ENCODE measurements around the gene TRIM29. TPM values are rescaled to one million over a fixed set of nuclear protein-coding genes. Genes with fewer than 3 reads are reported as not detected.
"Not testable (repeated sequence)": the region's sequence is repeated elsewhere in the genome, so short reads cannot be mapped to it uniquely, and the experiment has no call there.

Gene TRIM29
- total and polyA plus RNA-seq, 4 donors: 0.13 to 3.6 (median 0.84) TPM

GRCh38 chr11:120143472-120143871 lies 5.6 kb upstream of the TRIM29 start:
- H3K27me3 ChIP-seq (ENCODE audit: control insufficient read depth in 1 of 2, insufficient read depth in 2 of 2, low read length in 1 of 2); DNase-seq; intact Hi-C loops (cut with DNase I); H3K27ac ChIP-seq (ENCODE audit: low read depth in 1 of 2, low read length in 2 of 2); ATAC-seq (ENCODE audit: low FRiP score); H3K4me3 ChIP-seq (ENCODE audit: low read length in 2 of 2); H3K4me1 ChIP-seq (ENCODE audit: control insufficient read depth in 1 of 2, insufficient read depth in 2 of 2, low read length in 2 of 2); H3K36me3 ChIP-seq (ENCODE audit: control insufficient read depth in 1 of 2, insufficient read depth in 2 of 2, low read length in 1 of 2); H3K9me3 ChIP-seq (ENCODE audit: control insufficient read depth, low read length): not testable (repeated sequence)
- 88 to 92% methylated on average over 11 of the region's 11 CpGs for WGBS, 2 donors

- Histone ChIP-seq H3K4me1 (ENCODE audit: control insufficient read depth in 1 of 2, insufficient read depth in 2 of 2, low read length in 2 of 2) (no peaks in the 10 kb centered on the region), H3K27me3 (ENCODE audit: control insufficient read depth in 1 of 2, insufficient read depth in 2 of 2, low read length in 1 of 2) (peaks cover 0 to 2% of the 10 kb centered on the region in 2 donors), H3K4me3 (ENCODE audit: low read length in 2 of 2) (no peak overlapping the region), H3K36me3 (ENCODE audit: control insufficient read depth in 1 of 2, insufficient read depth in 2 of 2, low read length in 1 of 2) (no peaks in the 10 kb centered on the region), H3K27ac (ENCODE audit: low read depth in 1 of 2, low read length in 2 of 2) (no peak overlapping the region), H3K9me3 (ENCODE audit: control insufficient read depth, low read length) (no peaks in the 10 kb centered on the region)
- 93% methylated on average over 9 of the region's 9 CpGs for WGBS, 2 donors
- ATAC-seq (ENCODE audit: low FRiP score) (no peak), DNase-seq (no peak)
- intact Hi-C loops (cut with DNase I): no loop called here
Measured at GRCh38 chr11:120142441-120143100, 4.7 kb upstream of the TRIM29 start.

GRCh38 chr11:120141768-120142423 lies 4.0 kb upstream of the TRIM29 start:
- no peaks in the 10 kb centered on the region for H3K36me3 ChIP-seq (ENCODE audit: control insufficient read depth in 1 of 2, insufficient read depth in 2 of 2, low read length in 1 of 2)
- DNase-seq (no peak), ATAC-seq (ENCODE audit: low FRiP score) (no peak)
- H3K27ac ChIP-seq (ENCODE audit: low read depth in 1 of 2, low read length in 2 of 2): no peak overlapping the region
- H3K4me1 ChIP-seq (ENCODE audit: control insufficient read depth in 1 of 2, insufficient read depth in 2 of 2, low read length in 2 of 2): no peaks in the 10 kb centered on the region
- H3K9me3 ChIP-seq (ENCODE audit: control insufficient read depth, low read length): no peaks in the 10 kb centered on the region
- no peaks in the 10 kb centered on the region for H3K27me3 ChIP-seq (ENCODE audit: control insufficient read depth in 1 of 2, insufficient read depth in 2 of 2, low read length in 1 of 2)
- 65 to 70% methylated on average over 5 of the region's 5 CpGs for WGBS, 2 donors
- intact Hi-C loops (cut with DNase I): no loop called here
- H3K4me3 ChIP-seq (ENCODE audit: low read length in 2 of 2): no peak overlapping the region

GRCh38 chr11:120141113-120141767 lies 3.3 kb upstream of the TRIM29 start:
- no peaks in the 10 kb centered on the region for H3K9me3 ChIP-seq (ENCODE audit: control insufficient read depth, low read length)
- 75 to 91% methylated on average over 3 to 5 of the region's 5 CpGs for WGBS, 2 donors
- no peaks in the 10 kb centered on the region for H3K27me3 ChIP-seq (ENCODE audit: control insufficient read depth in 1 of 2, insufficient read depth in 2 of 2, low read length in 1 of 2)
- no peaks in the 10 kb centered on the region for H3K36me3 ChIP-seq (ENCODE audit: control insufficient read depth in 1 of 2, insufficient read depth in 2 of 2, low read length in 1 of 2)
- DNase-seq (no peak), ATAC-seq (ENCODE audit: low FRiP score) (no peak)
- no peaks in the 10 kb centered on the region for H3K4me1 ChIP-seq (ENCODE audit: control insufficient read depth in 1 of 2, insufficient read depth in 2 of 2, low read length in 2 of 2)
- intact Hi-C loops (cut with DNase I): no loop called here
- H3K27ac ChIP-seq (ENCODE audit: low read depth in 1 of 2, low read length in 2 of 2): no peak overlapping the region
- H3K4me3 ChIP-seq (ENCODE audit: low read length in 2 of 2): no peak overlapping the region

- Histone ChIP-seq H3K27me3 (ENCODE audit: control insufficient read depth in 1 of 2, insufficient read depth in 2 of 2, low read length in 1 of 2) (no peaks in the 10 kb centered on the region), H3K4me1 (ENCODE audit: control insufficient read depth in 1 of 2, insufficient read depth in 2 of 2, low read length in 2 of 2) (no peaks in the 10 kb centered on the region), H3K4me3 (ENCODE audit: low read length in 2 of 2) (no peak overlapping the region), H3K36me3 (ENCODE audit: control insufficient read depth in 1 of 2, insufficient read depth in 2 of 2, low read length in 1 of 2) (no peaks in the 10 kb centered on the region), H3K27ac (ENCODE audit: low read depth in 1 of 2, low read length in 2 of 2) (no peak overlapping the region), H3K9me3 (ENCODE audit: control insufficient read depth, low read length) (no peaks in the 10 kb centered on the region)
- intact Hi-C loops (cut with DNase I): no loop called here
- WGBS, 2 donors: 83 to 87% methylated on average over 8 of the region's 8 CpGs
- no peak for ATAC-seq (ENCODE audit: low FRiP score)
- no peak for DNase-seq
Measured at GRCh38 chr11:120139316-120140069, 1.6 kb upstream of the TRIM29 start.

- H3K27me3 ChIP-seq (ENCODE audit: control insufficient read depth in 1 of 2, insufficient read depth in 2 of 2, low read length in 1 of 2): no peaks in the 10 kb centered on the region
- WGBS, 2 donors: 95 to 96% methylated on average over 24 of the region's 24 CpGs
- H3K4me1 ChIP-seq (ENCODE audit: control insufficient read depth in 1 of 2, insufficient read depth in 2 of 2, low read length in 2 of 2): no peaks in the 10 kb centered on the region
- intact Hi-C loops (cut with DNase I): no loop called here
- no peaks in the 10 kb centered on the region for H3K36me3 ChIP-seq (ENCODE audit: control insufficient read depth in 1 of 2, insufficient read depth in 2 of 2, low read length in 1 of 2)
- ATAC-seq (ENCODE audit: low FRiP score) (no peak), DNase-seq (peak in 1 of 2 donors; percentile 72)
- H3K9me3 ChIP-seq (ENCODE audit: control insufficient read depth, low read length): no peaks in the 10 kb centered on the region
- H3K27ac ChIP-seq (ENCODE audit: low read depth in 1 of 2, low read length in 2 of 2): no peak overlapping the region
- H3K4me3 ChIP-seq (ENCODE audit: low read length in 2 of 2): no peak overlapping the region
Measured at GRCh38 chr11:120137187-120137610, 714 bp downstream of the TRIM29 start.

GRCh38 chr11:120136356-120136755 lies 1.6 kb downstream of the TRIM29 start:
- intact Hi-C loops (cut with DNase I): no loop called here
- H3K27me3 ChIP-seq (ENCODE audit: control insufficient read depth in 1 of 2, insufficient read depth in 2 of 2, low read length in 1 of 2): no peaks in the 10 kb centered on the region
- 89 to 91% methylated on average over 7 of the region's 7 CpGs for WGBS, 2 donors
- H3K4me1 ChIP-seq (ENCODE audit: control insufficient read depth in 1 of 2, insufficient read depth in 2 of 2, low read length in 2 of 2): no peaks in the 10 kb centered on the region
- no peak overlapping the region for H3K27ac ChIP-seq (ENCODE audit: low read depth in 1 of 2, low read length in 2 of 2)
- no peaks in the 10 kb centered on the region for H3K9me3 ChIP-seq (ENCODE audit: control insufficient read depth, low read length)
- no peaks in the 10 kb centered on the region for H3K36me3 ChIP-seq (ENCODE audit: control insufficient read depth in 1 of 2, insufficient read depth in 2 of 2, low read length in 1 of 2)
- H3K4me3 ChIP-seq (ENCODE audit: low read length in 2 of 2): no peak overlapping the region
- no peak for ATAC-seq (ENCODE audit: low FRiP score)
- DNase-seq: no peak

GRCh38 chr11:120135838-120136237 lies 2.1 kb downstream of the TRIM29 start:
- peak; percentile 21 to 38 for DNase-seq
- 89% methylated on average over 2 of the region's 2 CpGs for WGBS, 2 donors

More at GRCh38 chr11:120135838-120136237, 2.1 kb downstream of the TRIM29 start:
- no peaks in the 10 kb centered on the region for H3K4me1 ChIP-seq (ENCODE audit: control insufficient read depth in 1 of 2, insufficient read depth in 2 of 2, low read length in 2 of 2)
- intact Hi-C loops (cut with DNase I): no loop called here
- no peaks in the 10 kb centered on the region for H3K36me3 ChIP-seq (ENCODE audit: control insufficient read depth in 1 of 2, insufficient read depth in 2 of 2, low read length in 1 of 2)
- H3K27me3 ChIP-seq (ENCODE audit: control insufficient read depth in 1 of 2, insufficient read depth in 2 of 2, low read length in 1 of 2): no peaks in the 10 kb centered on the region
- no peaks in the 10 kb centered on the region for H3K9me3 ChIP-seq (ENCODE audit: control insufficient read depth, low read length)
- ATAC-seq (ENCODE audit: low FRiP score): no peak
- no peak overlapping the region for H3K27ac ChIP-seq (ENCODE audit: low read depth in 1 of 2, low read length in 2 of 2)
- no peak overlapping the region for H3K4me3 ChIP-seq (ENCODE audit: low read length in 2 of 2)

Measured in aorta (tissue), 5 donors.